Right renal cortex interstitium (tissue), 3 donors: ENCODE measurements around the gene PTGS2. TPM values are rescaled to one million over a fixed set of nuclear protein-coding genes. Genes with fewer than 3 reads are reported as not detected.
"Not testable (repeated sequence)": the region's sequence is repeated elsewhere in the genome, so short reads cannot be mapped to it uniquely, and the experiment has no call there.

Experiments used
- DNase-seq, 3 donors: peaks; one replicate each; pipeline ENCODE4 v3.0.0-alpha.2; 2013; ENCODE audit warnings: low read depth in 3 of 3, low spot score in 2 of 3
- polyA plus RNA-seq, 3 donors: library from polyadenylated mRNA; unstranded; fragments of 120-200 nt; gene quantifications; one replicate each; pipeline ENCODE4 v1.2.1, GENCODE V29; 2013; ENCODE audit not compliant: insufficient read length in 3 of 3

Gene PTGS2
- polyA plus RNA-seq, 3 donors, result 0.67 to 2.6 (median 1.3) TPM

DNA sequence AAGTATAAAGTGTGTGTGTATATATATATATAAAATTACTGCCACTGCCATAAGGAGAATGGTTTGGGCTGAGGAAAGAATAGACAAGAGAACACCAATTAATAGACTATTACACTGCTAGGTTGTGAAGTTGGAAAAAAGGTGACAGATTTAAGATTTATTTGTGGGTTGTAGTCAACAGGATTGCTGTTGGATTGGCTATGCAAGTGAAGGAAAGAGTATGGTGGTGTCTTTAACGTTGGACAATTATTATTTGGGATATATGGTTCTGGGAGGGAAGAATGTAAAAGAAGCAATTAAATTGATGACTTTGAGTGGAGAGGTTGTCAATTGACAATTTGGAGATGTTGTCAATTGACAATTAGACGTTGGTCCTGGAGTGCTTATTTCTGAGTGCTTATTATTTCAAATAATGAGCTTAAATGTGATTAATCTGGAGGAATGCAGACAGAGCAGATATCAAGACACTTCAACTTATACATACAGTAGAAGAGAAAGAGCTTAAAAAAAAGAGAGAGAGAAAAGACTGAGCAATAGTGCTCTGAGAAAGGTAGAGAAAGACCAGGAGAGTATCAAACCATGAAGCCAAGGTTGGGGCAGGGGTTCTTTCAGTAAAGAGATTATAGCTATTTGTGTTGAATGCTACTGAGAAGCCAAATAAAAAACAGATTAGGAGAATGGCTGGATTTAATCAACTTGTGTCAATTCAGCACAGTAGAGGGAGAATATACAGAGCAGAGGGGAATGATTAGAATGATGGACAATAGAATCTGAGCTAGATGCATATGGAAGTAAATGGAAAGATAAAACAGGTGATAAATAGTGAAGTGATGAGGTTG is 9.7 kb downstream of the PTGS2 start:
- DNase-seq, result no peak

DNA sequence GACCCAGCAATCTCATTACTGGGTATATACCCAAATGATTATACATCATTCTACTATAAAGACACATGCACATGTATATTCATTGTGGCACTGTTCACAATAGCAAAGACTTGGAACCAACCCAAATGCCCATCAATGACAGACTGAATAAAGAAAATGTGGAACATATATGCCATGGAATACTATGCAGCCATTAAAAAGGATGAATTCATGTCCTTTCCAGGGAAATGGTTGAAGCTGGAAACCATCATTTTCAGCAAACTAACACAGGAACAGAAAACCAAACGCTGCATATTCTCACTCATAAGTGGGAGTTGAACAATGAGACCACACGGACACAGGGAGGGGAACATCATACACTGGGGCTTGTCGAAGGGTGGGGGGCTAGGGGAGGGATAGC is 10.4 kb downstream of the PTGS2 start:
- not testable (repeated sequence) for DNase-seq

DNA sequence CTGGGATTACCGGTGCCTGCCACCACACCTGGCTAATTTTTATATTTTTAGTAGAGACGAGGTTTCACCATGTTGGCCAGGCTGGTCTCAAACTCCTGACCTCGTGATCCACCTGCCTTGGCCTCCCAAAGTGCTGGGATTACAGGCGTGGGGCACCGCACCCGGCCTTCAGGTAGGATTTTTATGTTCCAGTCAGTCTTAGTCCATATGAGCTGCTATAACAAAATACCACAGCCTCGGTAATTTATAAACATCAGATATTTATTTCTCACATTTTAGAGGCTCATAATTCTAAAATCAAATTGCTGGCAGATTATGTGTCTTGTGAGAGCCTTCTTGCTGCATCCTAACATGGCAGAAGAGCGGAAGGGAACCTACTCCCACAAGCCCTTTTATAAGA is 16.0 kb downstream of the PTGS2 start:
- DNase-seq, result not testable (repeated sequence)

DNA sequence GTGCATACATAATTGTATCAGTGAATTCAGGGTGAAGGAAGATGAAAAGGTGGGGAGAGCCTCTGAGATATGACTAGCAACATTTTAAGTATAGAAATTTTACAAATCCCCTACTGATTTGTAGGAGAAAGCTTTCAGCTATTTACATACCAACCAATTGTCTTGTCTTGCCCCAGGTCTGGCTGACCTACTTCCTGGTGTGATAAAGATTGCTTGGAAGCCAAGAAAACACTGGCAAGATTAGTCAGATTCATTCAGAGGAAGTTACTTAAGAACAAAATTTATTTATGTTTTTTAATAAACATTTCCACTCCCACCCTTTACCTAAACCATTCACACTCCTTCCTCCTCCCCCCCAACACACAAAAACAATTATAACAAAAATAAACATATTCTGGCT is 17.5 kb downstream of the PTGS2 start:
- DNase-seq, result no peak

DNA sequence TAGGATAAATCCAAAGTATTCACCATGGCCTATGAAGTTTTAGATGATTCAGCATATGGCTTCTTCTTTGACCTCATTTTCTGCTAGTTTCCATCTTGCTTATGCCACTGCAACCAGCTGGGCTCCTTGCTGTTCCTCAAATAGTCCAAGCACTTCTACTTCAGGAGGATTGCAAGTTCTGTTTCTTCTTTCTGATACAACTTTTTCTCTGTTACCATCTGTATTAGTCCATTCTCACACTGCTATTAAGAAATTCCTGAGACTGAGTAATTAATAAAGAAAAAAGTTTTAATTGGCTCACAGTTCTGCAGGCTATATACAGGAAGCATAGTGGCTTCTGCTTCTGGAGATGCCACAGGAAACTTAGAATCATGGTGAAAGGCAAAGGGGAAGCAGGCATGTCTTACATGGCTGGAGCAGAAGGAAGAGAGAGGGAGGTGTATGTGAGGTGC is 20.3 kb downstream of the PTGS2 start:
- DNase-seq, result no peak

DNA sequence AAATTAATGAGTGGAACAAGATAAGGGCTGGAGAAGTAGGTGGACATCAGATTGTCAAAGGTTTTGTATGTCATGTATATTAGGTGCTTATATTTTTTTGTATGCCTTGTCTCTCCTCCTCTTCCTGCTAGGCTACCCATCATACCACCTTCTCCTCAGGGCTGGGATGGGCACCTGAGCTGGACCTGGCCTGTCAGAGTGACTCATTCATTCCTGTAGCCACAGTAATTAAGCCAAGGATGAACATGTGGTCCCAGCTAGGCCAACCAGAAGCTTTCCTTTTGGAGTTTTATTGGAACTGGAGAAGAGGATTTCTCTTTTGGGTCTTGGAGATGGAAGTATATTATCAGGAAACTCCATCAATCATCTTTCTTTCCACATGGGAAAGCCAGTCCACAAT is 21.2 kb downstream of the PTGS2 start:
- DNase-seq, result no peak

DNA sequence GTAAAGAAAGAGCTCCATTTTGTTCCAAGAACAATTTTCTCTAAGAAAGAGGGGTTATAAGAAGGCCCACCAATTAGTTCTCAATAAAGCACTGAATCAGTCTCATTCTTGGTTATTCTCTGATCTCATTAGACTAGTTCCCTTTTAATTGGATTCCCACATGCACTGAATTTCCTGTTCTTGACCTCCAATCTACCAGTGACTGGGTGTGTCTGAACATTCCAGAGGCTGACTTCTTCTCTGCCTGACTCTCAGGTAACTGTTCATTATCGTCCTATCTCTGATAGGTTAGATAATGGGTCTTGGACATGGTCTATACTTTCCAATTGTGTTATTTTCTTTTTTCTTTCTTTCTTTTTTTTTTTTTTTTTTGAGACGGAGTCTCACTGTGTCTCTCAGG is 22.7 kb downstream of the PTGS2 start:
- no peak for DNase-seq

DNA sequence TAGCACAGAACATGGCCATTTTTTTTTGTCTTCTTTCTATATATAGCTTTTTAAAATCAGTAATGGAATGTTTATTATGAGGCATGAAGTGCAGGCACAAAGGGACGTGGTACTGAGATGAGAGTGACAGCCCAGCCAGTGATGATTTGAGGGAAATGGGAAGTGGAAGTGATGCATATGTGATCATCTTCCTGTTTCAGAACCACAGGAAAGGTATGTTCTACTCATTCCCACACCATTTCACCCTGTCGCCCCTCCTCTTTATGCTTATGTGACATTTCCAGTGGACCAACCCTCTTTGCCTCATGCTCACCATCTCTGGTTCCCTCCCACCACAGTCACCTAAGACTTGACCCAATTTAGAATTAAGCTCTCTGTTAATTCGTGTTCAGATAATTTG is 24.3 kb downstream of the PTGS2 start:
- DNase-seq, result no peak

DNA sequence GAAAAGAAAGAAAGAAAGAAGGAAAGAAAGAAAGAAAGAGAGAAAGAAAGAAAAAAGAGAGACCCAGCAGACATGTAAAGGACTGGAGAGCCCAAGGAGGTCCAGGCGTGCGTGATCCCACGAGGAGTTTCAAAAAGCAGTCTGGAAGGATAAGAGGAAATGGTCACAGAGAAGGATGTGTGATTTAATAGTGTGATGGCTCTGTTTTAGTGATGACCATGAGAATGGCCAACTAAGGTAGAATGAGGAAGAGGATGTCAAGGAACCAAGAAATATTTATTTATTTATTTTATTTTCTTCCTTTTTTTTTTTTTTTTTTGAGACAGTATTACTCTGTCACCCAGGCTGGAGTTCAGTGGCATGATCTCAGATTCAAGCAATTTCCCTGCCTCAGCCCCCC is 25.5 kb downstream of the PTGS2 start:
- DNase-seq, result no peak

DNA sequence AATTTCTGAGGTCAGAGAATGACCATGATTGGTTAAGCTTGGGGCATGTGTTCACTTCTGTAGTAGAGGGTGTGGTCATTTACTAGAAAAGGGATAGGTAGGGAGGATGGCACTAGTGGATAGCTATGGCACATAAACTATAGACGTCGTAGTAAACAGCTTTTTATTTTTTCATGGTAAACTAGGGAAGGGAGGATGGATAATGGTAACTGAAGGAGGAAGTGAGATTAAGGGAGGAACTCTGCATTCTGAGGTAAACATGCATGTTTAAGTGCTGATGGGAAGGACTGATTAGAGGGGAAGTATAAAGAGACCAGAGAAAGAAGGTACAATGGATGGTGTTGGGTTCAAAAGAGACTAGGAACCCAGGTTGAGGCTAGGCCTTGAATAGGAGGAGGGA is 26.9 kb downstream of the PTGS2 start:
- DNase-seq, result no peak

DNA sequence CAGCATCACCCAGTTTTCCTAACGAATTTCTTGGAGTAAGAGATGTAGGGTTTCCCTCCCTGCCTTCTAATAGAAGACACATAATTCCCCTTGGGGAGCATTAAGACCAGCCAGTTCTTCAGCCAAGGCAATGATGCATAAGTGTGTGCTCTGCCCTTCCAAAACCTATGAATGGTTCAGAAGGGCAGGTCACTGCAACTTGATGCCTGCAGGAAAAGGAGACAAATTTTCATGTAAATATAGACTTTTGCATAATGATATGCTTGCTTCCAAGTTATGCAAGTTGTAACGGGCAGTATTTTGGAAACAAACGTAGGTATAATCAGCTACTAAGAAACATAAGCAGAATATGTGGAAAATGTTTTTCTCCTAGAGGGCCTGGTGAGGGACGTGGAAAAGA is 31.6 kb downstream of the PTGS2 start:
- DNase-seq, result no peak

DNA sequence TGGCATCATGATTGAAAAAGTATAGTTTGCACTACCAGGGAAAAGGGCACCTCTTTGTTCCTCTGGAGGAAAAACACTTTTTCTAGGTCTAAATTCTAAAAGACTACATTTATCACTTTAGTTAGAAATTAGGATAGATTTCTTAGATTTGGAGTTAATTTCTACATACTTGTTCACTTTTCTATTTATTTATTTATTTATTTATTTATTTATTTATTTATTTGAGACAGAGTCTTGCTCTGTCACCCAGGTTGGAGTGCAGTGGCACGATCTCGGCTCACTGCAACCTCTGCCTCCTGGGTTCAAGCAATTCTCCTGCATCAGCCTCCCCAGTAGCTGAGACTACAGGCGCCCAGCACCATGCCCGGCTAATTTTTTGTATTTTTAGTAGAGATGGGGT is 32.2 kb downstream of the PTGS2 start:
- not testable (repeated sequence) for DNase-seq

DNA sequence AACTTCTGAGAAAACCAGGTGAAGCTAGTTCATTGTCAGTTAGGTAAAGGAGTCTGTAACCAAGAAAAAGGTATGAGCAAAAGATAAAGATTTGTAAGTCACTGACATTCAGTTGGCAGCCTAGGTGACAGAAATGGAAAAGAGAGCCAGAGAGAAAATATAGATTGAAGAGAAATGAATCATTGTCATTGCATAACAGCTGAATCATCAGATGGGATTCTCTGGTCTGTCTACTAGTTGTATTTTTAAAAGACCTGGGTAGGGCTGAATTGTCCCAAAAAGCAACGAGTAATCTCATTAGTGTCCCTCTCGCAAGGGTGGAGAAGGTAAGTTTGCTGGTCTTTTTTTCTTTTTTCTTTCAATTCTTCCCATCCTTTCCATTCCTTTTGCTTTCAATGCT is 36.6 kb downstream of the PTGS2 start:
- DNase-seq, result no peak

DNA sequence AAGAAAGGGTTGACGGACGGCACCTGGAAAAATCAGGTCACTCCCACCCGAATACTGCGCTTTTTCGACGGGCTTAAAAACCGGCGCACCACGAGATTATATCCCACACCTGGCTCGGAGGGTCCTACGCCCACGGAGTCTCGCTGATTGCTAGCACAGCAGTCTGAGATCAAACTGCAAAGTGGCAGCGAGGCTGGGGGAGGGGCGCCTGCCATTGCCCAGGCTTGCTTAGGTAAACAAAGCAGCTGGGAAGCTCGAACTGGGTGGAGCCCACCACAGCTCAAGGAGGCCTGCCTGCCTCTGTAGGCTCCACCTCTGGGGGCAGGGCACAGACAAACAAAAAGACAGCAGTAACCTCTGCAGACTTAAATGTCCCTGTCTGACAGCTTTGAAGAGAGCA is 42.7 kb downstream of the PTGS2 start:
- not testable (repeated sequence) for DNase-seq

DNA sequence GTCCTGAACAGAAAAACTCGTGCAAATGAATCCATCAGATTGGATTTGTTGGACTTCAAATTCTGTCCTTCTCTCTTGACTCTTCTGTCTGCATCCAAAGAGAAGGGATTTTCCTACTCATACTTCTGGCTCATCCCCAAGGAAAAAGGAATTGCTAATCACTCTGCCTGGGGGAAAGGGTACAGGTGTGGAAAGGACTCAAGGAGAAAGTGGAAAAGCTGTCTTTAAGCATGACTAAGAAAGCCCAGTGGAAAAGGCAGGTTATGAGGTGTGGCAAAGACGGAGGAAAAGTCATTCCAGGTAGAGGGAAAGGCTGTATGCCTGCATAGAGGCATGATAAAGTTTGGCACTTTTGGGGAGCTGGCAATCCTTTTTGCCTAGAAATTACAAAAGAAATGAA is 43.4 kb downstream of the PTGS2 start:
- DNase-seq, result no peak

DNA sequence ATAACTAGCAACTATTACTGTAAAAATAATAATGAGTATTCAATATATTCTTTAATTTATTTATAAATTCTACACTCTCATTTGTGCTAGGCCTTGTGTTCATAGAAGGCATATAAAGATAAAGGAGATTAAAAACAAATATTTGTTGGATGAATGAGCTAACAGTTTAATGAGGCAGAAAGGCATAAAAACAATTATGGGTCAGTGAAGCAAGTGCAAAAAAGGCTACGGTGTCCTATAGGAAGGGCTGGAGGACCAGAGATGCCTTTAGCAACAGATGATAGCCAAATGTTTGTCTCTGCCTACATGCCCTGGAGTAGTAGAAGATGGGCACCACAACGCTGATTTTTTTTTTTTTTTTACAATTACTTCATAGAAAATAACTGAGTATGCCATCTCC is 45.7 kb downstream of the PTGS2 start:
- DNase-seq, result no peak

DNA sequence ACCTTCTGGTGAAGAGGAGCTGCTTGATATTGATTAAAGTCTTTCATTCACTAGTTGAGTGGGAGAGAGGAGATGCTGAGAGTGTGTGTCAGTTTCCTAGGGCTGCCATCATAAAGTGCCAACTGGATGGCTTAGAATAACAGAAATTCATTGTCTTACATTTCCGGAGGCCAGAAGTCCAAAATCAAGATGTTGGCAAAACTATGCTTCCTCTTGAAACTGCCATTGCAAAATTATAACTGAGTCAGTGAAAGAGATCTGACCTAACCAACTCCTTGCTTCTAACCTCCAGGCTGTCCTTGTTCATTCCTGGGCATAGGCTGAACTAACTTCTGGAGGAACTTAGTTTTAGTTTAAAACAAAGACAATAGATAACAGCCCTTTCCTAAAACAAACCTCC is 47.1 kb downstream of the PTGS2 start:
- no peak for DNase-seq

DNA sequence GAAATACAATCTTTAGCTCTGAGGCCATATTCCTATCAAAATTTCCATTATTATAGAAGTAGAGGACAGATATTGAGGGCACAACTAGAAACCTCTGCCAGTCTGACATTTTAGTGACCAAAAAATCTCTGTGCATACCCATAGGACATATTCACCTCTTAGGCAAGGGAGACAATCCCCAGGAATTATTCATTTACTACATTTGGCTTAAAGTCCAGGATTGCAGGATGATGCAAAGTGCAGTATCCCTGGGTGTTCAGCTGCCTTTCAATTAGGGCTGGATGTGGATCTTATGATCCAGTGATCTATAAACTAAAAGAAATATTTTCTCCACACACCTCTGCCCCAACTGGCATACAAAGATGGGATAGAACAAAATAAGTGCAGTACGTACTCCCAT is 50.9 kb downstream of the PTGS2 start:
- no peak for DNase-seq

DNA sequence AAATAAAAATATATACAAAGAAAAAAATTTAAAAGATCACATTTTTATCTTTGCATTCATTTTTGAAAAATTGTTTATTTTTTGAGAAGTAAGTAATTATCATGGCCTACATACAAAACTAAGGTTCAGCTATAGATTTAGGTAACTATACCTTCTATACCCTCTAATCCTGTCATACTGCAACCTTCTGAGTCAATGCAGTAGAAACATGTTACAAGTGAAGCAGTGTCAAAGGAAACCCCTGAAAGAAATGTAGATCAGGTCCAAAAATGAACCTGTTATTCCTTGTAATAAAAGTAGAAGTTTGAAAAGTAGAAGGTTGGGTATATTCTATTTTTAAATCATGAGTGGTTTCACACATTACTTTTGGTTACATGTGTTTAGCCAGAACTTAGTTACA is 51.3 kb downstream of the PTGS2 start:
- DNase-seq, result no peak

DNA sequence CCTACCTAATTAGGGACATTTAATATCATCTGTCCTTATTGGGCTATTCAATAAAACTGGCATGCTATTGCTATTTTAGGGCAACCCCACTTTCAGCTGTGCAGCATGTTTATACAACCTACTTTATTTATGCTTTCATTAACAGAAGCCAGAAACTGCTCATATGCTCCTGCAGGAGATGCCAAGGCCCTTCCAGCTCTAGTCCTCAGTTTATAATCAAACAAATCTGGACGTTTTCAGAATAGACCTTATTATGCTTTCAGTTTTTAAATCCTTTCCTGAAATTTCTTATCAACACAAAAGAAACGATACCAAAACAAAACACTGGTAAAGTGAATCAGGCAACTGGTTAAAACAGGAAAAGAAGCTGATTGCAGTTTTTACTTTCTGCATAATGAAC is 53.2 kb downstream of the PTGS2 start:
- no peak for DNase-seq

DNA sequence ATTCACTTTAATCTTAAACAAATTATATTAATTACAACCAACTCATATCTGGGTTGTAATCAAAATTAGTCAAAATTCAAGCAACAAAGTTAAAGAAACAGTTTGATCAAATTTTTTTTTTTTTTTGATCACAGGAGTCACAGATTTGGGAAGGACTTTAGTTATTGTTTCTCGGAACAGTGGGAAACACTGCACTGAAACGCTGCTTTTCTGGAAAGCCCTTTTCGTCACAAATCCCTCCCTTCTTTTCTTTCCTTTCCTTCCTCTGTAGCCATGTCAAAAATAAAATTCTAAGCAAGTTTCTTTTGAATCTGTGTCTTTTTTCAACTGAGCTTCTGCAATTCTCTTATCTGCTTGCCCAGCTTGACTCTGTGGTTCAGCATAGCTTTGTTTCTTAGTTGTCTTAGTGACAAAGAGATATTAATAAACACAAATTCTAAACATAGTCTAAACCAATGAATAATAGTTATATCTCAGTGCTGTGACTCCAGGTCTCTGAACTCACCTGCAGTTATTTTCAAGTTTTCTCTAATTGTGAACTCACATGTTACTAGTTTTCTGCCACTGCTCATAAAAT is 53.8 kb downstream of the PTGS2 start:
- DNase-seq, result no peak

DNA sequence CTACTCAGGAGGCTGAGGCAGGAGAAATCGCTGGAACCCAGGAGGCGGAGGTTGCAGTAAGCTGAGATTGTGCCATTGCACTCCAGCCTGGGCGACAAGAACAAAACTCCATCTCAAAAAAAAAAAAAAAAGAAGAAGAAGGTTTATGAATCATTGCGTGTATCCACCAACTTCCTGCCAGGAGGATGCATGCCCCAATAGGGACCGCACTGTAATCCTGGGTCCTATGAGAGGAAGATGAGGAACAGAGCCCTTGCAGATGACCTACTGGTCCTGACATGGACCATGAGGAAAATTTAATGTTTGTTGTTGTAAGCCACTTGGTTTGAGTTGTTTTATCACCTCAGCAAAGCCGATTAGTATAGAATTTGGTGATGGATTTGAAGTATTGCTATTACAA is 56.7 kb downstream of the PTGS2 start:
- no peak for DNase-seq
